HuH-7 (cell line): ENCODE measurements around the gene PDE8A.

Experiments used
- DNase-seq: peaks from one replicate; pipeline ENCODE4 v3.0.0; 2011; ENCODE audit warnings: low spot score

Gene PDE8A

DNA sequence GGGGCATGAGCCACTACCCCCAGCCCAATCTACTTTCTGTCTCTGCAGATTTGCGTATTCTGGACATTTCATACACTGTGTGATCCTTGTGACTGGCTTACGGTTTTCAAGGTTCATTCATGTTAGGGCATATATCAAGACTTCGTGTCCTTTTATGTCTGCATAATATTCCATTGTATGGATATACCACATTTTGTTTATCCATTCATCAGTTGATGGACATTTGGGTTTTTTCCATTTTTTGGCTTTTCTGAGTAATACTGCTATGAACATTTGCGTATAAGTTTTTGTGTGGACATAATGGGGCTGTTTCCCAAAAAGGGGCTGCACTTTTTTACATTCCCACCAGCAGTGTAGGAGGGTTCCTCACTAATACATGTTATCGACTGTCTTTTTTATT, 106.6 kb downstream of the PDE8A start:
- no peak for DNase-seq

DNA sequence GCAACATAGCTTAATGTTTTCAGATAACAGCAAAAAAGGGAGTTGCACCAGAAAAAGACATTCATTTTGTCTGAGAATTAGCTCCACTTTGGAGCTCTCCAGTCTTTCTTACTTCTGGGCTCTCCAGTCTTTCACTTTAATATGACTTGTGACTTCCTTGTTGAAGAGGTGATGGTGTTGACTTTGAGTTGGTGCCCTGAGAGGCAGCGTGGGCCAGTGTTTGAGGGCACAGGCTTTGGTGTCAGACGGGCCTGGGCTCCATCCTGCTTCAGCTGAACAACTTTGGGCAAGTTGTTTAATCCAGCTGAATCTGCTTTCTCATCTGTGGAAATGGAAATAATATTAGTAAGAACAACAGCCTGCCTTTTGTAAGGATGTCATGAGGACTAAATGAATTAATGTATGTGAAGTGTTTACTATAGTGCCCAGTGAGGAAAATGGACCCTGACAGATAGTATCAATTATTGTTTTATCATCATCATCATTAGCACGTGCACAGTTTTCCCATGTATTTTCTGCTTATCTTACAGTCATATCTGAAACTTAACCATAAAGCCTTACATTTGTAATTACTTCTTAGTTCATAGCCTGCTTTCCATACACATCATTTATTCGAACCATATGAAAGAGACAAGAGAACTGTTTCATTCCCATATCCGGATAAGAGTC, 108.4 kb downstream of the PDE8A start:
- no peak for DNase-seq

GRCh38 chr15:85091990-85092389, 110.3 kb downstream of the PDE8A start:
- DNase-seq, result no peak

- DNase-seq, result no peak
These were observed 113.0 kb downstream of the PDE8A start for GRCh38 chr15:85094685-85095084.

DNA sequence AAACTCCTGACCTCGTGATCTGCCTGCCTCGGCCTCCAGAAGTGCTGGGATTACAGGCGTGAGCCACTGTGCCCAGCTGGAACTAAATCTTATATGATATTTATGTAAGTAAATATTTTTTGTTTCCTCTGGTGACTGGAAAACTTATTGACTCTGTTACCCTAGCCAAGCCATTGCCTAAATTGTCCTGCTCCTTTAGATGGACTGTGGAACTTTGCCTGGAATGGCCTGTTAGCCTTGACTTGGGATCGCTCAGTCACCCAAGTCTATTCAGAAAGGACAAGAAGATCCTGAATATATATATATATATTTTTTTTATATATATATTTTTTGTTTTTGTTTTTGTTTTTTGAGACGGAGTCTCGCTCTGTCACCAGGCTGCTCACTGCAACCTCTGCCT, 113.9 kb downstream of the PDE8A start:
- no peak for DNase-seq

DNA sequence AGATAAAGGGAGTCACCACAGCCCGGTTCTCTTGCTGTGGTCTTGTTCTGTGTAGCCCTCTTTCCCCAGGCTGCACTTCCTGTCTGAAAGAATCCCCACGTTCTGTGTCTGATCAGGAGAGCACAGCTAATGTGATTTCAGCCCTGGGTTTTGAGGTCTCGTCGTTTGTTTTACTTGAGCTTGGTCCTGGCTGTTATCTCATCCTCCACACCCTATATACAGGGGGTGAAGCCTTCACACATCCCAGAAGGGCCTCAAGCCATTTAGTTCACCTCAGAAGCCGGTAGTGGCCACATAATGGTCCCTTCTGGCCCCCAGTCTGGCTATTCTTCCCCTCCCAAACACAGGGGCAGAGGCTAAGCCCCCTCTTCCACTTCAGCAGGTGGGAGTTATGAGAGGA, 115.6 kb downstream of the PDE8A start:
- DNase-seq, result no peak

GRCh38 chr15:85097725-85098124, 116.1 kb downstream of the PDE8A start:
- DNase-seq, result no peak

DNA sequence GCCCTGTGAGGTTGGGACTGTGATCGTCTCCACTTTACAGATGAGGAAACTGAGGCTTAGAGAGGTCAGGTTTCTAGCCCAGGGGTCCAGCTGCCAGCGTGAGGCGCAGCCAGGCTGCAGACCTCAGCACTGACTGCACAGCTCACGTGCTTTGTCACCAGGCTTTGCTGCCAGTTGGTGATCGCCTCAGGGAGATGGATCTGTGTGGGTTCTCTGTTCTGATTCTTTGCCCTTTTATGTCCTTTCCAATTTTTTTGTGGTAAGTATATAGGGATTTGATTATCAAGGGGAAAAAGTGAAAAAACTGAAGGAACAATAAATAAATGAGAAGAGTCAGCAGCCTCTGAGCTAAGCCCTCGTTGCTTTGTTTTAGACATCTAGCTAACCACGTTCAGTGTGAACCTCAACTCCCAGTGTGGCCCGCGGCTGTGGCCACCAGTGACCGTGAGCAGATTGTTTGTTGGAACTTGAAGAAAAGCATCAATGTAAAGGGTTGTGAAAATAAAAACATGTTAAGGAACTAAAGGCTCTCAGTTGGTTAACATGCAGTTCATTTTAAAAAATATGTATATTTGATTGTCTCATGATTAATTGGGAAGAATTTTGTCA, 117.6 kb downstream of the PDE8A start:
- DNase-seq, result no peak

GRCh38 chr15:85100186-85100937, 118.7 kb downstream of the PDE8A start:
- DNase-seq, result no peak

DNA sequence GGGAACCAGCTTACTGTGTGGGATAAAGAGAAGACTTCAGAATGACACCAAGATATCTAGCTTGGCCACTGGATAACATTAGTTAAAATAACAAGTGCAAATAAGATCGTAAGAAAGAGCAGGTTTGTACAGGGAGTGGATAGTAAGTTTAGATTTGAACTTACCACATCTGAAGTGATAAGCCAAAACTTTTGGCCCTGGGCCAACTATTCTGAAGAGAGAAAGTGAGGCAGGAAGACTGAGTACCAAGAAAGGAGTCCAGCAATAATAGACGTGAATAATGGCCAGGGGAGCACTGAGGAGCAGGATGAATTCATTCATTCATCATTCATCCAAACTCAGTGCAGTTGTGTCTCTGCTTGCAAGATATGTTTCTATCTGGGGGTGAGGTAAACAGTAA, 122.9 kb downstream of the PDE8A start:
- no peak for DNase-seq

DNA sequence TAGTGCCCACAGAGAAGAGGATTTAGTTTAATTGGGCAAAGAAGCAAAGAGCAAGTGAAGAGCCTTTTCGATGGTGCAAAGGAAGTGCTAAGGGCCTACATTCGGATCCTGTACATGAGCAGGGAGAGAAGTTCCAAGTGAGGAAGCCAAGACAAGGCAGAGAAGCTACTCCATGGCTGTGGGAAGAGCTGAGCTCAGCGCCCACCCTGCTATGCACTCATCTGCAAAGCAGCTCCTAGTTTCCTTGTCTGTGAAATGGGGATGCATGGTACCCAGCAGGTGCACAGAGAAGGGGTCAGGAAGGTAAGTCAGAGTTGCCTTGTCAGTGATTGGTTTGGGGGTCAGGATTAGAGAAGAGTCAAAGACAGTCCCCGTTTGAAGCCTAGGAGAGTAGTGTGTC, 126.5 kb downstream of the PDE8A start:
- DNase-seq, result no peak

DNA sequence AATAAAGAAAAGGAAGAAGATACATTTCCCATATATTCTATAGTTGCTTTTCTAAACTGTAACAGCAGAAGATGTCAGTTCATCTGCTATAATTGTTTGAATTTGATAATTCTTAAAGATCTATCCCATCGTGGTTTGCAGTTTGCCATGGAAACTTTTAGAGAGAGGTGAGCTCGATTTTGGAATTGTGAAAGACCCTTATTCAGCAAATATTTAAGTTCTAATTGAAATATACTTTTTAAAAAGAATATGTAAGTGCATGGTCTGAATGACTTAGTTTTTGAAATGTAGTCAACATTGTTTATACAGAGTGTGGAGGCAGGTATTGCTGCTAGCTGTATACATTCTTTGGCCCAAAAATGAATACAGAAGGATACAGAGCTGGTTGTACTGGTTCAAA, 127.7 kb downstream of the PDE8A start:
- DNase-seq, result no peak

- DNase-seq, result no peak
These were observed 131.3 kb downstream of the PDE8A start for GRCh38 chr15:85112997-85113396.

GRCh38 chr15:85114886-85115285, 133.2 kb downstream of the PDE8A start:
- DNase-seq, result no peak

DNA sequence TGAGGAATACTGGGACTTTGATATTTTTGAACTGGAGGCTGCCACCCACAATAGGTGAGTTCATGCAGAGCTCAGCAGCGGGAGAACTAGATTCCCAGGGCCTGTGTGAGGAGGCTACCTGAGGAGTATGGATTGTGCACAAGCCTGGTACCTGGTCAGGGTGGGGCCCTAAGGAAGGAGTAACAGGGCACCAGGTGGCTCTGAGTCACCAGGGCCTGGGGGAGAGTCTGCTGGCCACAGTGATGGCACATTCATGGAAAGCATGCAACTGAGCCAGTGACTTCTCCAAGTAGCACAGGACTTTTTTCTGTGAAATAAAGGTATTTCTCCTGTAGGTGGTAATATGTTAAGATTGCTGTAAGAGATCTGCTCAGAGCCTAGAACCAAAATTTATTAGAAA, 134.4 kb downstream of the PDE8A start:
- DNase-seq, result no peak

DNA sequence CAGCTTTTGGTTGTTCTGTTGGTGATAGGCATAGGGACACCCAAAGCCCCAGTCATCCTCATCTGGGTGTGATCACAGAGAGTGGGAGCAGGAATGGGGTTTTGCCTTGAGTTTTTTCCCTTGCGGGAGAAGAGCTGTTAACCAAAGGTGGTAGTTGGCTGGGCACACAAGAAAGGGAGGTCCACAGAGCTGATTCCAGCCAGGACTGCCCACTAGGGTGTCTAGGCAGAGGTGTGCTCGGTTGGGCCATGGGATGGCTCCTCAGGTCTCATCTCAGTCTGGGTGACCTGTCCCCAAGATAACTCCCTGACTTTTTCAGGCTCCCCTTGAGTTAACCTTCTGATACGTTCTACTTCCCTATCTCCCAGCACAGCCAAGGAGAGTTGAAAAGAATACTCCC, 134.8 kb downstream of the PDE8A start:
- no peak for DNase-seq

DNA sequence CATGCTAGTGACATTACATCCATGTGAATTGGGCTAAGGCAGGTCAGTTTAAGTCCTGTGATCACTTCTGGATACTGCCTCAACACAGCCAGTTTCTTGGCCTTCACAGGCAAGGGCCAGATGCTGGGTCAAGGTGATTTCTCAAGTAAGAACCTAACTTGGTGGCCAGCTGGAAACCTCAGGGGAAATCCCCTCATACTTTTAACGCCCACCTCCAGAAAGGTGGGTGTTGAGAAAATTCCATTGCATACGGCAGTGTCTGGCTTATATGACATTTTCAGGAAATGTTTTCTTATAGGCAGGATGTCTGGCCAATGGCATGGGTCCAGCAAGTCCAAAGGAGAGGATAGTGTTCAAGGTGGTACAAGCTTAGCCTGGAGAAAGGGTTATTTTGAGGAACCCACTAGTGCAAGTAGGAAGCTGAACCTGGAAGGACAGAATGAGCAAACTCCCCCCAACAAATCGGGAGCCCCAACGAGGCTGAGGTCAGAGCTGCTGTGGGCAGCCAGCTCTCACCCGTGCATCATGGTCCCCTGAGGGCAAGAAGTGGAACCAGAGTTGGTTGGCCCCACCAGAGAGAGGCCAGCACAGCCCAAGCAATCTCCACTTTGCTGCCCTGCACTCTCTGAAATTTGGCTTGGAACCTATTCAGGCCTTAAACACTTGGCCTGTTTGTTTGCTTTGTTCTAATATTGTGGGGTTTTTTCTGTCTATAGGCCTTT, 135.4 kb downstream of the PDE8A start:
- DNase-seq, result no peak

GRCh38 chr15:85118173-85118572, 136.5 kb downstream of the PDE8A start:
- no peak for DNase-seq

DNA sequence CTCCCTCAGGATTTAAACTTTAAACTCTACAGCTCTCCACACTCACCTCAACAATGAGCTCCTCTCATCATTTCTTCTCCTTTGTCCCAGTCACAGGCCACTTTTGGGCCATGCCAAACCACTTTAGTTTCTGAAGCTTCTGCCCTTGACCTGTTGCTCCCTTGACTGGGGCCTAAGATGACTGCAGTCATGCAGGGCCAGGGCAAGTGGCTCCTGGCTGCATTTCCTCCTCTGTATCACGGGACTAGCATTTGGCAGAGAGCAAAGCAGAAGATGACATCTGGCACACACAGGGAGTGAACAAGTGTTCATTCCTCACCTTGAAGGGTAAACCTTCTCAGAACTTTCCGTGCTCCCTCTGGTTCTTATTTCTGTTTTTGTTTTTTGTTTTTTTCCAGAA, 136.9 kb downstream of the PDE8A start:
- no peak for DNase-seq

- no peak for DNase-seq
These were observed 138.9 kb downstream of the PDE8A start for GRCh38 chr15:85120351-85121113.

- no peak for DNase-seq
These were observed 142.5 kb downstream of the PDE8A start for GRCh38 chr15:85124173-85124572.

- no peak for DNase-seq
These were observed 143.5 kb downstream of the PDE8A start for GRCh38 chr15:85125056-85125661.
